WTC11 (cell line): ENCODE measurements around the gene CHST14. TPM values are rescaled to one million over a fixed set of nuclear protein-coding genes. Genes with fewer than 3 reads are reported as not detected.
A peak's percentile ranks its signal among the peaks of the same experiment; 100 is the strongest.

ENCODE experiments used
- ATAC-seq: fragments of 200-7000 bp; cut with Tn5 transposase; 2 replicates; pipeline ENCODE4 v1.10.0; 2021; ENCODE audit warnings: mild to moderate bottlenecking, moderate library complexity
- CTCF ChIA-PET: fragments of 300-600 bp; sonication (Branson Sonifier 250); formaldehyde crosslinking; loops from one replicate; lab custom pipeline; 2021; ENCODE audit warnings: antibody characterized with exemption; lab: Charles Lee
- POLR2A ChIA-PET: fragments of 350-600 bp; sonication (Branson Sonifier 250); formaldehyde crosslinking; loops from one replicate; lab custom pipeline; 2021; ENCODE audit warnings: antibody characterized with exemption; lab: Charles Lee
- DNase-seq: peaks from one replicate; pipeline ENCODE4 v3.0.0; 2021; ENCODE audit warnings: low spot score
- H3K27ac Mint-ChIP-seq: 2 replicates; pipeline ENCODE4 v1.8.0; 2021; ENCODE audit warnings: mixed read lengths
- H3K27me3 Mint-ChIP-seq: 2 replicates; pipeline ENCODE4 v1.8.0; 2021; ENCODE audit warnings: low read depth, mild to moderate bottlenecking, moderate library complexity, mixed read lengths
- H3K36me3 Mint-ChIP-seq: 2 replicates; pipeline ENCODE4 v1.8.0; 2021; ENCODE audit warnings: mixed read lengths
- H3K4me1 Mint-ChIP-seq: 2 replicates; pipeline ENCODE4 v1.8.0; 2022; ENCODE audit warnings: mixed read lengths
- H3K4me3 Mint-ChIP-seq: 2 replicates; pipeline ENCODE4 v1.8.0; 2021; ENCODE audit warnings: mild to moderate bottlenecking, moderate library complexity, mixed read lengths
- H3K9me3 Mint-ChIP-seq: 2 replicates; pipeline ENCODE4 v1.8.0; 2021; ENCODE audit warnings: mixed read lengths
- AFF4 ChIP-seq: sonication (generic); formaldehyde crosslinking; IDR thresholded peaks from 2 replicates; pipeline ENCODE4 v1.8.1; 2023; ENCODE audit warnings: mild to moderate bottlenecking, missing genetic modification reagents, borderline replicate concordance
- ARID4B ChIP-seq: sonication (generic); formaldehyde crosslinking; IDR thresholded peaks from 2 replicates; pipeline ENCODE4 v1.8.0; 2023; ENCODE audit warnings: missing genetic modification reagents, mild to moderate bottlenecking, borderline replicate concordance
- ATF3 ChIP-seq: sonication (generic); formaldehyde crosslinking; conservative IDR thresholded peaks from 2 replicates; pipeline ENCODE4 v1.8.1; 2022; ENCODE audit warnings: mild to moderate bottlenecking, missing genetic modification reagents
- CREB1 ChIP-seq: sonication (generic); formaldehyde crosslinking; IDR thresholded peaks from 2 replicates; pipeline ENCODE4 v1.8.0; 2023; ENCODE audit warnings: mild to moderate bottlenecking, missing genetic modification reagents
- CREM ChIP-seq: sonication (generic); formaldehyde crosslinking; IDR thresholded peaks from 2 replicates; pipeline ENCODE4 v1.8.1; 2022; ENCODE audit warnings: mild to moderate bottlenecking, missing genetic modification reagents, moderate library complexity
- EMX1 ChIP-seq: fragments of 250-450 bp; sonication (Bioruptor Pico); IDR thresholded peaks from 2 replicates; pipeline ENCODE4 v1.8.0; 2021; ENCODE audit warnings: mild to moderate bottlenecking
- ETV6 ChIP-seq: sonication (generic); formaldehyde crosslinking; IDR thresholded peaks from 2 replicates; pipeline ENCODE4 v1.8.1; 2022; ENCODE audit warnings: mild to moderate bottlenecking, missing genetic modification reagents
- GRHL2 ChIP-seq: fragments of 250-450 bp; sonication (Bioruptor Pico); IDR thresholded peaks from 2 replicates; pipeline ENCODE4 v1.8.0; 2022; ENCODE audit warnings: mild to moderate bottlenecking, moderate library complexity; ENCODE audit not compliant: insufficient replicate concordance, severe bottlenecking
- SMAD4 ChIP-seq: sonication (generic); formaldehyde crosslinking; IDR thresholded peaks from 2 replicates; pipeline ENCODE4 v1.8.0; 2022; ENCODE audit warnings: mild to moderate bottlenecking, missing genetic modification reagents
- TEAD1 ChIP-seq: sonication (generic); formaldehyde crosslinking; IDR thresholded peaks from 2 replicates; pipeline ENCODE4 v1.8.0; 2022; ENCODE audit warnings: mild to moderate bottlenecking, missing genetic modification reagents
- TEAD4 ChIP-seq: sonication (generic); formaldehyde crosslinking; IDR thresholded peaks from 2 replicates; pipeline ENCODE4 v1.8.0; 2022; ENCODE audit warnings: mild to moderate bottlenecking, missing genetic modification reagents
- ZNF263 ChIP-seq: sonication (generic); formaldehyde crosslinking; IDR thresholded peaks from 2 replicates; pipeline ENCODE4 v1.8.1; 2022; ENCODE audit warnings: low read depth, mild to moderate bottlenecking, moderate library complexity, missing genetic modification reagents
- ZNF416 ChIP-seq: fragments of 250-450 bp; sonication (Bioruptor Pico); IDR thresholded peaks from 2 replicates; pipeline ENCODE4 v1.9.0; 2021; ENCODE audit warnings: mild to moderate bottlenecking, inconsistent platforms
- ZNF425 ChIP-seq: fragments of 250-450 bp; sonication (Bioruptor Pico); conservative IDR thresholded peaks from 2 replicates; pipeline ENCODE4 v1.9.0; 2021; ENCODE audit warnings: mild to moderate bottlenecking
- ZNF532 ChIP-seq: fragments of 250-450 bp; sonication (Bioruptor Pico); IDR thresholded peaks from 2 replicates; pipeline ENCODE4 v1.9.0; 2021; ENCODE audit warnings: mild to moderate bottlenecking, borderline replicate concordance
- total RNA-seq: library from RNA; stranded (reverse); gene quantifications from 3 replicates; pipeline ENCODE4 v1.2.3, GENCODE V29; 2021

Gene CHST14
- total RNA-seq, 1 experiment from 2014 or later: 21.3 TPM

GRCh38 chr15:40444736-40445135 is 26.0 kb upstream of the CHST14 start:
- Mint-ChIP-seq H3K4me3 (peak overlapping the region; percentile 35; the same call in 1 of the 2 replicates), H3K27me3 (no peaks in the 10 kb centered on the region), H3K9me3 (no peaks in the 10 kb centered on the region), H3K27ac (peak overlapping the region; percentile 30; the same call in 1 of the 2 replicates), H3K4me1 (peaks cover 54% of the 10 kb centered on the region), H3K36me3 (peaks cover 5% of the 10 kb centered on the region; the same call in 1 of the 2 replicates)
- ChIA-PET CTCF (interaction anchor here (0.6 to 2.6 kb wide), 8 partner anchors 12 to 449 kb away, joined by 3 to 12 read pairs (median 4); partner anchors contain the start of genes PLCB2 and VPS18), POLR2A (interaction anchor here (1.0 kb wide), 2 partner anchors 65 to 508 kb away, joined by 4 to 5 read pairs; partner anchors contain the start of gene CHAC1)
- ATAC-seq: no peak
- no peak for DNase-seq
- no peak for TF ChIP-seq CREM
- TF ChIP-seq ZNF263 (CRISPR knock-in tag): no peak
- no peak for TF ChIP-seq ETV6 (CRISPR knock-in tag)
- TF ChIP-seq EMX1 (CRISPR knock-in tag): no peak

GRCh38 chr15:40445421-40445922 is 25.3 kb upstream of the CHST14 start:
- Mint-ChIP-seq H3K27me3 (no peaks in the 10 kb centered on the region), H3K4me1 (peaks cover 61% of the 10 kb centered on the region), H3K27ac (peak overlapping the region; percentile 99), H3K9me3 (no peaks in the 10 kb centered on the region), H3K36me3 (peaks cover 5% of the 10 kb centered on the region; the same call in 1 of the 2 replicates), H3K4me3 (peak overlapping the region; percentile 35)
- ChIA-PET CTCF (interaction anchor here (0.8 to 2.6 kb wide), 6 partner anchors 11 to 137 kb away, joined by 3 to 12 read pairs (median 4); partner anchors contain the start of gene PLCB2), POLR2A (interaction anchor here (0.6 to 1.0 kb wide), 4 partner anchors 64 to 658 kb away, joined by 3 to 11 read pairs (median 4); partner anchors contain the start of gene CHAC1)
- no peak for TF ChIP-seq ATF3 (CRISPR knock-in tag)
- TF ChIP-seq ARID4B: no peak
- no peak for TF ChIP-seq ZNF425 (CRISPR knock-in tag)
- peak; percentile 10 for ATAC-seq
- DNase-seq: no peak

- CTCF ChIA-PET: interaction anchor here (1.2 to 2.6 kb wide), 3 partner anchors 24 to 109 kb away, joined by 3 to 12 read pairs (median 6); no protein-coding TSS in a partner anchor
- H3K9me3 Mint-ChIP-seq: no peaks in the 10 kb centered on the region
- POLR2A ChIA-PET: interaction anchor here (0.6 kb wide), 1 partner anchor 342 kb away, joined by 3 read pairs; no protein-coding TSS in a partner anchor
- ATAC-seq (no peak), DNase-seq (no peak)
- H3K4me3 Mint-ChIP-seq: no peak overlapping the region
- peaks cover 5% of the 10 kb centered on the region; the same call in 1 of the 2 replicates for H3K36me3 Mint-ChIP-seq
- H3K4me1 Mint-ChIP-seq: peaks cover 67% of the 10 kb centered on the region
- no peak overlapping the region for H3K27ac Mint-ChIP-seq
- no peaks in the 10 kb centered on the region for H3K27me3 Mint-ChIP-seq
- TF ChIP-seq AFF4 (CRISPR knock-in tag): no peak
- TF ChIP-seq ZNF532 (CRISPR knock-in tag): no peak
- TF ChIP-seq SMAD4 (CRISPR knock-in tag): no peak
- no peak for TF ChIP-seq ZNF416 (CRISPR knock-in tag)
- TF ChIP-seq TEAD4 (CRISPR knock-in tag): no peak
- TF ChIP-seq GRHL2 (CRISPR knock-in tag): no peak
- TF ChIP-seq TEAD1 (CRISPR knock-in tag): no peak
- no peak for TF ChIP-seq CREB1 (CRISPR knock-in tag)
- TF ChIP-seq ETV6 (CRISPR knock-in tag): no peak
Measured at GRCh38 chr15:40446144-40446543, 24.6 kb upstream of the CHST14 start.
